GM12865 (cell line): Measurements from ENCODE around the gene SLC13A2.

Experiments used
- DNase-seq: peaks from one replicate; pipeline ENCODE4 v3.0.0; 2010; ENCODE audit warnings: low read depth
- H3K4me3 ChIP-seq: 2 replicates; pipeline ENCODE4 v1.5.1; 2011; ENCODE audit warnings: mild to moderate bottlenecking, low read depth, low read length, control low read depth
- TF ChIP-seq, protein P1 (sequence below): IDR thresholded peaks from 2 replicates; pipeline ENCODE4 v1.5.1; 2011; ENCODE audit warnings: low read length, control low read depth, low read depth, inconsistent platforms; ENCODE audit not compliant: insufficient read depth; ENCODE audit errors: missing control alignments

SLC13A2 gene

GRCh38 chr17:28471531-28472342 lies 1.7 kb upstream of the SLC13A2 start:
- TF ChIP-seq, protein P1, sequence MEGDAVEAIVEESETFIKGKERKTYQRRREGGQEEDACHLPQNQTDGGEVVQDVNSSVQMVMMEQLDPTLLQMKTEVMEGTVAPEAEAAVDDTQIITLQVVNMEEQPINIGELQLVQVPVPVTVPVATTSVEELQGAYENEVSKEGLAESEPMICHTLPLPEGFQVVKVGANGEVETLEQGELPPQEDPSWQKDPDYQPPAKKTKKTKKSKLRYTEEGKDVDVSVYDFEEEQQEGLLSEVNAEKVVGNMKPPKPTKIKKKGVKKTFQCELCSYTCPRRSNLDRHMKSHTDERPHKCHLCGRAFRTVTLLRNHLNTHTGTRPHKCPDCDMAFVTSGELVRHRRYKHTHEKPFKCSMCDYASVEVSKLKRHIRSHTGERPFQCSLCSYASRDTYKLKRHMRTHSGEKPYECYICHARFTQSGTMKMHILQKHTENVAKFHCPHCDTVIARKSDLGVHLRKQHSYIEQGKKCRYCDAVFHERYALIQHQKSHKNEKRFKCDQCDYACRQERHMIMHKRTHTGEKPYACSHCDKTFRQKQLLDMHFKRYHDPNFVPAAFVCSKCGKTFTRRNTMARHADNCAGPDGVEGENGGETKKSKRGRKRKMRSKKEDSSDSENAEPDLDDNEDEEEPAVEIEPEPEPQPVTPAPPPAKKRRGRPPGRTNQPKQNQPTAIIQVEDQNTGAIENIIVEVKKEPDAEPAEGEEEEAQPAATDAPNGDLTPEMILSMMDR = no peak
- DNase-seq = no peak
- H3K4me3 ChIP-seq = no peak overlapping the region

DNA sequence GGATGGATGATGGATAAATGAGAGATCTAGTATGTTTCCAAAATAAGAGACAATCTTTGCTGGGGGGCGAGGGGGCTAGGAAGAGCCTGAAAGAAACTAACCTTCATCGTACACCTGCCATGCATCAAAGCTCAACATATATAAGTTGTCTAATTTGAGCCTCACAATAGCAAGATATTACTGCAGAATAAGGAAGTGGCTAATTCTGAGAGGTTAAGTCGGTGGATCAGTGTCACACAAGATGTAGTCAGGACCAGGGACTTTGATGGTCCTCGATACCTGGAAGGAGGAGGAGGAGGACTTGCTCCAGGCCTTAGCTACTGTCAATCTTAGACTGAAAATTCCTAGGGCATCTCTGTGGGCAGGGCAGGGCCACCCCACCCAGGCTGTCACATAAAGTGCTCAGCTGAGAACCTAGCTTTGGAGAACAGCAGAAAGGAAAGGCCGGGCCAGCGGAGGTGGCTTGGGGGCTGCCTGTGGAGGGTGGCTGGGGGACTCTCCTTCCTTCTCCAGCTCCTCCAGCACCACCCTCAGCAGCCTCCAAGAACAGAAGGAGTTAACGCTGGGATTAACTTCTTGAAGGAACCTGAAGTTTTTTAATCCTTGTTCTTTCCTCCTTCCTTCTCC lies 460 bp upstream of the SLC13A2 start:
- H3K4me3 ChIP-seq = no peak overlapping the region
- DNase-seq = no peak
- TF ChIP-seq, protein P1 = no peak

GRCh38 chr17:28474111-28474531 lies 677 bp downstream of the SLC13A2 start:
- no peak overlapping the region for H3K4me3 ChIP-seq
- DNase-seq = no peak
- TF ChIP-seq, protein P1 = no peak

- TF ChIP-seq, protein P1 = no peak
- no peak overlapping the region for H3K4me3 ChIP-seq
- no peak for DNase-seq
Observed at GRCh38 chr17:28475151-28475900, 1.9 kb downstream of the SLC13A2 start.

DNA sequence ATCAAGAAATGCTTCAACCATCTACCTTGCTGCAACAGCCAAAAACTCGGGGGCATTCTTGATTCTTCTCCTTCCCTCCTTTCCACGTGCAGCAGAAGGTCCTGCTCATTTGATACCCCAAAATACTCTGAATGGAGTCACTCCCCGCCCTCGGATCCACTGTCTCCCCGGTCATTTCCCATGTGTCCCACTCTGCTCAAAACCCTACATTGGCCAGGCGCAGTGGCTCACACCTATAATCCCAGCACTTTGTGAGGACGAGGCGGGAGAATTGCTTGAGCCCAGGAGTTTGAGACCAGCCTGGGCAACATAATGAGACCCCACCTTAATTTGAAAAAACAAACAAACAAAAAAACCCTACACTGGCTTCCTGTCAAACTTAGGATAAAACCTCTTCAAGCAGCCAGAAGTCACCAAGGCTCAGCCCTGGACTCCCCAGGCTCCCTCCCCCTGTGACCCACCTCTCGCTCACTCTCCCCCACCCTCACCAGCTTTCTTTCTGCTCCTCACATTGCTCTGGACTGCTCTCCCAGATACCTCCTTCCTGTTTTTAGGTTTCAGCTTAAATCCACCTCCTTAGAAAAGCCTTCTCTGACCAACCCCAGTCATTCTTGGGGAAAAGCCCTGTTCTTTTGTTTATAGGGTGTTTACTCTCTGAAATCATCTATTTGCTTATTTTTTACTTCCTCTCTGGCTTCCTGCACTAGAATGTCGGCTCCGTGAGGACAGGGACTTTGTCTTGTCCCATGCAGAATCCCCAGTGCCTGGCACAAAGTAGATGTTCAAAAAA lies 2.8 kb downstream of the SLC13A2 start:
- TF ChIP-seq, protein P1 = no peak
- H3K4me3 ChIP-seq = no peak overlapping the region
- DNase-seq = no peak

- TF ChIP-seq, protein P1 = no peak
- H3K4me3 ChIP-seq = no peak overlapping the region
- no peak for DNase-seq
Observed at GRCh38 chr17:28477928-28478327, 4.5 kb downstream of the SLC13A2 start.
